Mucosa of descending colon (tissue), 3 donors: ENCODE results near the gene ACO1. TPM values are rescaled to one million over a fixed set of nuclear protein-coding genes. Genes with fewer than 3 reads are reported as not detected.

ENCODE experiments used
- ATAC-seq: fragments of 200-7000 bp; cut with Tn5 transposase; one replicate; pipeline ENCODE4 v1.9.1; 2020; ENCODE audit warnings: mild to moderate bottlenecking, moderate library complexity
- DNase-seq, 3 donors: peaks; one replicate each; pipeline ENCODE4 v3.0.0-alpha.2; 2020
- H3K36me3 ChIP-seq: fragments of 200-600 bp; one replicate; pipeline ENCODE4 v1.8.0; 2021; ENCODE audit warnings: low read depth, mild to moderate bottlenecking
- H3K4me1 ChIP-seq: fragments of 200-600 bp; one replicate; pipeline ENCODE4 v1.8.0; 2021; ENCODE audit warnings: low read depth, mild to moderate bottlenecking
- H3K4me3 ChIP-seq: fragments of 200-600 bp; one replicate; pipeline ENCODE4 v1.8.0; 2021; ENCODE audit warnings: mild to moderate bottlenecking
- H3K9me3 ChIP-seq: fragments of 200-600 bp; one replicate; pipeline ENCODE4 v1.8.0; 2021; ENCODE audit warnings: mild to moderate bottlenecking
- CTCF ChIP-seq: fragments of 200-600 bp; IDR thresholded peaks from one replicate; pipeline ENCODE4 v1.8.0; 2022; ENCODE audit warnings: antibody characterized with exemption, mild to moderate bottlenecking
- intact Hi-C, 2 donors: fragments of 100-400 bp; cut with DNase I in 1 of 2; cut with micrococcal nuclease in 1 of 2; formaldehyde crosslinking; loops; one replicate each; pipeline versions ENCODE4 v1.11.0 to v1.11.1; 2022; cut with DNase I, micrococcal nuclease
- total RNA-seq, 3 donors: library from RNA; stranded (reverse); fragmentation: NEBNext Ultra II Directional in 2 of 3; extraction: Animal tissue kit (Norgen Biotek cat#: 25700) in 2 of 3; gene quantifications; one replicate each; pipeline versions ENCODE4 v1.2.1 to v1.2.4, GENCODE V29; 2021 to 2023
- donor health status: DM: no; HTN: no; CAD: no; lungs with moderate emphysema.
- donor health status: DM: no; HTN: no; CAD: no.
- donor health status: DM: no; HTN: yes; CAD: no.

The ACO1 gene
- total RNA-seq, 3 donors from 2014 or later = 30.9 to 50.4 (median 32.6) TPM

GRCh38 chr9:32501868-32502267 is 117.4 kb downstream of the ACO1 start:
- no peak for TF ChIP-seq CTCF
- DNase-seq (no peak), ATAC-seq (no peak)
- Histone ChIP-seq H3K9me3 (no peaks in the 10 kb centered on the region), H3K36me3 (no peaks in the 10 kb centered on the region), H3K4me3 (no peak overlapping the region), H3K4me1 (no peaks in the 10 kb centered on the region)
- intact Hi-C loops = no loop called here

GRCh38 chr9:32502464-32502863 is 118.0 kb downstream of the ACO1 start:
- Histone ChIP-seq H3K4me1 (no peaks in the 10 kb centered on the region), H3K4me3 (no peak overlapping the region), H3K36me3 (no peaks in the 10 kb centered on the region), H3K9me3 (no peaks in the 10 kb centered on the region)
- TF ChIP-seq CTCF = no peak
- intact Hi-C loops = no loop called here
- ATAC-seq = no peak
- no peak for DNase-seq

GRCh38 chr9:32503008-32503407 is 118.6 kb downstream of the ACO1 start:
- intact Hi-C loops = no loop called here
- TF ChIP-seq CTCF = no peak
- Histone ChIP-seq H3K4me3 (no peak overlapping the region), H3K36me3 (no peaks in the 10 kb centered on the region), H3K4me1 (no peaks in the 10 kb centered on the region), H3K9me3 (no peaks in the 10 kb centered on the region)
- ATAC-seq = no peak
- DNase-seq = no peak

Other genes starting within 250 kb of the ACO1 start
- 10 to 100 TPM; 13.4 to 20.9 (median 14.2) TPM for gene RIGI, start 141.6 kb downstream of the ACO1 start, total RNA-seq
- gene SMIM27, start 167.7 kb downstream of the ACO1 start, total RNA-seq = 10 to 100 TPM in 1 of 3 donors, 1 to 10 TPM in 2; 8.3 to 10.1 (median 9.9) TPM
- gene TOPORS, start 167.9 kb downstream of the ACO1 start, total RNA-seq = 10 to 100 TPM; 12.5 to 18.2 (median 16.6) TPM
- gene NDUFB6, start 188.5 kb downstream of the ACO1 start, total RNA-seq = 10 to 100 TPM; 39.3 to 52.8 (median 45.1) TPM